NCI-H128 (cell line): ENCODE measurements around the gene L3MBTL2.

Experiments
- DNase-seq: peaks from one replicate; lab custom pipeline; 2025; ENCODE audit not compliant: unreplicated experiment; lab: John Stamatoyannopoulos, UW

Gene L3MBTL2

DNA sequence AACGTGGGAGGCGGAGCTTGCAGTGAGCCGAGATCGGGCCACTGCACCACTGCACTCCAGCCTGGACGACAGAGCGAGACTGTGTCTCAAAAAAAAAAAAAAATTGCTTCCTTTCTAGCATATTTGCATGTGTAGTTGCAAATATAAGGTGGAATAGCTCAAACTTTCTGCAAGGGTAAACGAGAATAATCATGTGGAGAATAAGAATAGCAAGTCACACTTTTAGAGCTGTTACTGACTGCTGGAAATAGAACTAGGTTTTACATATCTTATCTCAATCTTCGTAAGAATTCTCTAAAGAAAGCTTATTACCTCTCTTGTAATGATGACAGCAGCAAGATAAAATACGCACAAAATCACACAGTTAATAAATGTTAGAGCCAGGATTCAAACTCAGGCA is 1.6 kb downstream of the L3MBTL2 start:
- no peak for DNase-seq

DNA sequence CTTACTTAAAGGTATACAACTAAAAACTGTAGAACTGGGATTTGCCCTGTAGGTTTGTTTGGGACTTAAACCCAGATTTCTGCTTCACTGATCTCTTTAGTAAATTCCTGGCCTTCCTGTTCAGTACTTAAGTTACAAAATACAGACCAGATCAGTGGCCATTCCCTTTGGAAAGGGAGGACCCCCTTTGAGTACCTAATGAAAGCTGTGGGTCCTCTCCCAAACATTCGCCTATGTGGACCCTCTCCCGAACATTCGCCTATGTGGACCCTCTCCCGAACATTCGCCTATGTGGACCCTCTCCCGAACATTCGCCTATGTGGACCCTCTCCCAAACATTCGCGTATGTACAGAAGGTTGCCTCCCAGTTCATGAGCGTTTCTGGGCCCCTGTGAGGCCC is 10.3 kb downstream of the L3MBTL2 start:
- no peak for DNase-seq

DNA sequence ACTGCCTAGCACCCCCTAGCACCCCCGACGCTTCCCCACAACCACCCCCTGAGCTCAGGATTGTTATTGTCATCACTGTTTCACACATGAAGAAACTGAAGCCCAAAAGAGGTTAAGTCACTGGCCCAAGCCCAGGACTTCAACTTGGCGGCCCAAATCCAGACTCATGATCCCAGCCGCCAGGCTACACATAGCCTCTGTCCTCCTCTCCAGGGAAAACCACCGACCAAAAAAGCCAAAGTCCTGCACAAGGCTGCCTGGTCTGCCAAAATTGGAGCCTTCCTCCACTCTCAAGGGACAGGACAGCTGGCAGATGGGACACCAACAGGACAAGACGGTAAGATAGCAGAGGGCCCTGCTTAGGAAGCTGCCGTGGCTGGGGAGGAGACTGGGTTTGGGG is 10.8 kb downstream of the L3MBTL2 start:
- DNase-seq, result no peak

DNA sequence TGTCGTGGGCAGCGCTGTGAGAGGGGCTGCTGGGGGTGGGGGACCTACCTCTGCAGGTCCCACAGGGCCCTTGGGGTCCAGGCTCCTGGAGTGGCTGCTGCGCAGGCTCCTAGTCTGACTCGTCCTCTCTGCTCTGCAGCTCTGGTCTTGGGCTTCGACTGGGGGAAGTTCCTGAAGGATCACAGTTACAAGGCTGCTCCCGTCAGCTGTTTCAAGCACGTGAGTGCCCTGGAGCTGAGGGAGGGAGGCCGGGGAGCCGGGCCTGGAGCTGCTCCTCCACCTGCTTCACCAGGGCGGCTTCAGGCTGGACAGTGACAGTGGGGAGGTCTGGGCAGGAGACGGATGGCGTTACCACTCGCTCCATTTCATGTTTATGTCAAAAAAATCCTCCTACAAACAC is 11.9 kb downstream of the L3MBTL2 start:
- no peak for DNase-seq

DNA sequence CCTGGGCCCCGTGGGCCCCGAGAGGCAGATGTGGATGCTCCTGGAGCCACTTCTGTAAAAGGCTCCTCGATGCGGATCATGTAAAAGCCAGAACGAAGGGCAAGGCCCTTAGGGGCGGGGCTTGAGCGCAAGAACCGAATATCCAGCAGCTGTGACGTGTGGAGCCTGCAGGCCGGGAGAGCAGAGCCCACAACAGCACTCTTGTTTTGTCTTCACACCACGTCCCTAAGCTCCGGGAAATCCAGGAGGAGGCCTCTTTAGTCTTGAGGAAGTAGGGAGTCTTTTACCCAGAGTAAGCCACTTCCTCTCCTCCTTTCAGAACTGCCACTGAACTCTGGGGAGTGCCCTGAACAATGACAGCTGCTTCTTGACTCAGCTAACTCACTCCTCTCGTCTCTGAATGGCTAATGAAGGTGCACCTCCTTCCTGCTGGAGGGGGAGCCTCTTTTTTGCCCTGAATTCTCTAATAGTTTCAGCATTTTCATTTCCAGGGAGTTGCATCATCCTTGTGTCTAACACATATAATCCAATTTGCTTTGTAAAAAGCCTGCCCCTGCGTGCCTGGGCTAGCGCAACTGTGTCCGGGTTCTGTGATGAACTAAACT is 12.5 kb downstream of the L3MBTL2 start:
- DNase-seq, result peak; percentile 10

DNA sequence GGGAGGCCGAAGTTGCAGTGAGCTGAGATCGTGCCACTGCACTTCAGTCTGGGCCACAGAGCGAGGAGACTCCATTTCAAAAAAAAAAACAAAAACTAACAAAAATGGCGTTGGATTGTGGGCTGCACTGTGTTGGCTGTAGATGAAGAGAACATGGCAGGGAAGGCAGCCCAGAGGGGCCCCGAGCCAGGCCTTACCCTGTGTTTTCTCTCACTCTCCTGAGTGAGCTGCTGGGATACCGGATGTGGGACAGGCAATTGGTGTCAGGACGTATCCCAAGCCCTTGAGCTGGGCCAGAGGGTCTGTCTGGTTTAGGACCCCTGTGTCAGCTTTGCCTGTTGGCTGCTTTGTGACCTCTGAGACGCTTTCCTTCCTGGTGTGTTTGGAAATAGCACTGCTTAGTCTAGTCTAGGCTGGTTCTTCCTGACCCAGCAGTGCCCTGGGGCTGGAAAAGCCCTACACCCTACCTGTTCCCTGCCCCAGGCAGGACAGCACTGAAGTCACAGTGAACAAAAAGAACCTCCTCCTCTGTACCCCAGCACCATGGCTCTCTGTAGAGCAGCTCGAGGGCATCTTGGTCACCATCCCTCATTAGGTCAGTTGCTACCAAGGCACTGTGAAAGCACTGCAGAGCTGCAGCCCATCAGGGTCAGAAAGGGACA is 17.9 kb downstream of the L3MBTL2 start:
- no peak for DNase-seq

DNA sequence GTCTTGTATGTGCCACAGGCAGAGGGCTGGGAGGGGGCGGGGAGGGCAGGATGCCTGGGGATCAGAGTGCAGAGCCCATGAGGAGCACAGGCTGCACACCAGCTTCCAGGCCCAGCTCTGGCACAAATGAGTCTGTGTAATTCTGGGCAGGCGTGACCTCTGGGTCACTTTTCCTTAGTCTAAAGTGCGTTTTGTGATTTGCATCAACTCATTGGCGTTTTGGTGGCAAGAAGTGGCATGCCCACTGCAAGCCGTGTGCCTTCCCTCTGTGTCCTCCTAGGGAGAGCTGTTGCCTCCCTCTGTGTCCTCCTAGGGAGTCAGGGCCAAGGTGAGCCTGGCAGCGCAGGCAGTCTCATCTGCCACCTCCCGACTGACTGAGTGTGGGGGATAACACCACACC is 18.4 kb downstream of the L3MBTL2 start:
- DNase-seq, result no peak

DNA sequence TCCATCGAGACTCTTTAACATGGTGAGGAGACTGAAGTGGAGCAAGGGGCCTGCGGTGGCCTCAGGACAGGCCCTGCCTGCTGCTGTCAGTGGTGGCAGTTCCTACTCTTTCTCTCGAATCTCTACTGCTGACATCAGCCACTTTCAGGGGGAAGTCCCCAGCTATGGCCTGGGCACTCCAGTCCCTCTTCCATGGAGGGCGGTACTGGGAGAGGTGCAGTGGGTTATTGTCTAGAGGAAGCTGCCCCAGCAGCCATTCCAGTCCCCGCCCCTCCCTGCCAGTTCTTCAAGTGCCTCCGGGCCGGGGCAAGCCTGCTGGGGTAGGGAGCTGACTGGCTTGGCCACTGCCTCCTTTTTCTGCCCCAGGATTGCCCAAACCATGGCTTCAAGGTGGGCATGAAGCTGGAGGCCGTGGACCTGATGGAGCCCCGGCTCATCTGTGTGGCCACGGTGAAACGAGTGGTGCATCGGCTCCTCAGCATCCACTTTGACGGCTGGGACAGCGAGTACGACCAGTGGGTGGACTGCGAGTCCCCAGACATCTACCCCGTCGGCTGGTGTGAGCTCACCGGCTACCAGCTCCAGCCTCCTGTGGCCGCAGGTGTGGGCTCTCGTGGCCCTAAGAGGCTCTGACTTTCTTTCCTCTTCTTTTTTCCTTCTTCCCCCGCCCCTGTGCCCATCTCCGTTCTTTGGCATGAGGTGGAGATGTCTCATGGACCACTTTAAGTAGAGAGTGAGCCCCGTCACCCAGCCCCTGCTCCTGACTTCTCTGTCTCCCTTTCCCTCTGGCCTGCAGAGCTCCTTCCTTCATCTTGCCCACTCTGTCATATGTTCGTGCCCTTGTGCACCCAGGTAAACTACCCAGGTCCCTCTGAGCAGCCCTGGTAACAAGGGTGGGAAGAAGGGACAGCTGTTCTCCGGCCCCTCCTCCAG is 21.9 kb downstream of the L3MBTL2 start:
- no peak for DNase-seq

DNA sequence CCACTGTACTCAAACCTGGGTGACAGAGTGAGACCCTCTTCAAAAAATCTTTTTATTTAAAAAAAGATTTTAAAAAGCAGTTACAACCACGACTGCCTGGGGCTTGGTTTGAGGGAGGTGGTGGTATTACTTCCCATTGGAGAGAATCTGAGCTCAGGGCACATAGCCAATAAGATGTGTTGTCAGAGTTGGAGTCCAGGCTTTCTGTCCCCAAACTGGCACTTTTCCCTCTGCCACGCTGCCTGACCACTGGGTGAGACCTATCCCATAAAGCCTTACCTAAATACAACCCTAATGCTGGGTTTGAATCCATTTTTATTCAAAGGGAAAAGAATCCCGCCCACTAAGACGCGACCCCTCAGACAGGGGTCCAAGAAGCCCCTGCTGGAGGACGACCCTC is 24.1 kb downstream of the L3MBTL2 start:
- DNase-seq, result no peak

DNA sequence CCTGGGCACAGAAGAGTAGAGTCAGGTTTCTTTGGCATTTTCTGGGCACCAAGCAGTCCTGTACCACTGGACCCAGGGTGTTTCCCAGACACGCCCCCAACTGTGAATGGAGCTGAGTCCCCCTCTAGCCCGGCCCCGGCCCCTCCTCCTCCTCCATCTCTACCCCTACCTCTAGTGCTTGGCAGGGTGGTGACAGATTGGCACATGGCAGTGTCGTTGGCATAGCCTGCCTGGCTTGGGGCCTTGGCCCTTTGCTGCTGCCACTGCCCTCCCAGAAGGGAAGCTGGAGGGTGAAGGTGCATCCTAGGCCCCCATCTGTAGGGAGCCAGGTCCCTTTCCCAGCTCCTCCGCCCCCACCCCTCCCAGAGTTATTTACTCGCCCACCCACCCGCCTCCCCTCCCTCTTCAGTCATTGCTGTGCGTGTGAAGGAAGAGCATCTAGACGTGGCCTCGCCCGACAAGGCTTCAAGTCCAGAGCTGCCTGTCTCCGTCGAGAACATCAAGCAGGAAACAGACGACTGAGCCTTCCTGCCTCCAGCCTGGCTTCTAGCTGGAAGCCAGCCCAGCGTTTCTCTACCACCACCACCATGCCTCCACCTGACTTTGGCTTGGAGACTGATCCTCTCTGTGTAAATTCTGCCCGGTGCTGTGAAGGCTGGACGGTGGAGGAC is 24.8 kb downstream of the L3MBTL2 start:
- DNase-seq, result no peak

DNA sequence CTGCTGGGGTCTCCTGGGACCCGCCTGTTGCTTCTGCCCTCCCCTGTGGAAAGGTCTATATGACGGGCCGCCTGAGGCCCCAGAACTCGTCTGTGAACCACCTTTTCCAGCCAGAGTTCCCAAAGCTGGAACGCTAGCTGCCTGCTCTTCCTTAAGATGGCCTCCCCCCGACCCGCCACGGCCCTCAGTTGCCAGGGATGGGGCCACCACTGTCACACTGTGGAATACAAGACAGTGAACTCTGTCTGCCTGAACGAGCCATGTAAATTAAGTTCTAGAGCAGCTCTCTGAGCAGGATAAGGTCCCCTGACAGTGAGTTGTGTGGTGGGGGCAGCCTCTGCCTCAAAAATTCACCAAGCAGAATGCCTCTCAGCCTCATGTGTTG is 25.3 kb downstream of the L3MBTL2 start:
- no peak for DNase-seq

DNA sequence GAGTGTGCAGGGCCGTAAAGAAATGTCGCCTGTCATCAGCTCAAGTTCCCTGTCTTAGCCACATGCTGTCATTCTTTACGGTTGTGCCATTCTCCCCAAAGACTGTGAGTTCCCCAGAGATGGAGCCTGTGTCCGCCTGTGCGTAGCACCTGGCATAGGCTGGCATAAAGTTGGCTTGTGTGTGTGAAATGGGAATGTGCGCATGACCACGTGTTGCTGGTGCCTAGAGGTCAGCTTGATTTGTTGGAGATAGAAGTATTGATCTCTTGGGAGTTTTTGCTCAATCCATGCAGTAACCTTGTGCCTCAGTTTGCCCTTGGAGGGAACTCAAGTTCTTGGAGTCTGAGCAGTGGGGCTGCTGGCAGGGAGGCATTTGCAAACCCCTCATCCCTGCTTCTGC is 26.3 kb downstream of the L3MBTL2 start:
- no peak for DNase-seq

DNA sequence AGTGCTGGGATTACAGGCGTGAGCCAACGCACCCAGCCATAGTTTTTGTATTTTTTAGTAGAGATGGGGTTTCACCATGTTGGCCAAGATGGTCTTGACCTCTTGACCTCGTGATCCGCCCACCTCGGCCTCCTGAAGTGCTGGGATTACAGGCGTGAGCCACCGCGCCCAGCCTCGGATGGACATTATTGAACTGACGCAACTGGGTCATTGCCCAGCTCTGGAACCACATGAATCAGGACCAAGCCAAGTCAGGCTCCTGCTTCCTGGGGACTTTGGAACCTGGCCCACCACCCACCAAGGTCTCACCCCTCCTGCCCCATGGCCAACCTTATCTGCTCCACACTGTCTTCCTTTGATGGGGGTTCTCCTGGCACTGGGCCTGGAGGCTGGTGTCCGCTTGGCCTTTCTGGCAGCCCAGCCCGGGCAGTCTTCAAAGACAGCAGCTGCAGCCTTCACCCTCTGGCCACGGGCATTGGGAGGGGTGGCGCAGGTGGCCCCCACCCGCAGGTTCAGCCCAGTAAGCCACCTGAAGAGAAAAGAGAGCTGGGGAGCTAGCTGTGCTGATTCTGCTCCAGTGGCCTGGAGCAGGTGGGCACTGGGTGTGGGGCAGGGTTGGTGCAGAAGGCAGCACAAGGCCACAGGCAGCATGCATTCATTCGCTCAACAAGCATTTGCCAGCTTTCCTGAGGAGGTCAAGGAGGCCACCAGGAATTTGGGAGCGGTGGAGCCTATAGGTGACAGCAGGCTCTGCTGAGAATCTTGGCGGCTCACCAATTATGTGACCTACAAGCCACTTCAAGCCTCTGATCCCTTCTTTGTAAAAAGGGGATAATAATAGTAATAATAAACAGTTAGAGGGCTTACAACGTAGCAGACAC is 29.9 kb downstream of the L3MBTL2 start:
- DNase-seq, result no peak

DNA sequence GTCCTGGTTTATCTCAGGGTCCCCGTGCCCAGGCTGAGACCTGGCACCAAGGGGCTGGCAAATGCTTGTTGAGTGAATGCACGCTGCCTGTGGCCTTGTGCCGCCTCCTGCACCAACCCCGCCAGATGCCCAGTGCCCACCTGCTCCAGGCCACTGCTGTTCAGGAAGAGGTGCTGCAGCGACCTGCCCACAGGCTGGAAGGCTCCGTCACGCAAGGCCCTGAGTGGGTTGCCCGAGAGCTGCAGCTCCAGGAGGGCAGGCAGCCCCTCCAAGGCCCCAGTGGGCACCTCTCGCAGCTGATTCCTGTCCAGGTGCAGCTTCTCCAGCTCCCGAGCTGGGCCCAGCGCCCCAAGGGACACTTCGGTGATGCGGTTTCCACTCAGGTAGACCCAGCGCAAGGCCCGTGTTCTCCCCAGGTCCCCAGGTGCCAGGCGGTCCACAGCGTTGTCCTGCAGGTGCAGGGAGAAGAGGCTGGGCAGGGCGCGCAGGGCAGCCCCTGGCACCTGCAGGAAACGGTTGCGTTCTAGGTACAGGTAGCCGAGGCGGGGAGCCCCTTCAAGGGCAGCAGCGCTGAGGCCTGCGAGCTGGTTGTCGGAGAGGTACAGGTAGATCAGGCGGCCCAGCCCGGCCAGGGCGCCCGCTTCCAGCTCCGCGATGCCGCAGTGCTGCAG is 32.1 kb downstream of the L3MBTL2 start:
- no peak for DNase-seq

DNA sequence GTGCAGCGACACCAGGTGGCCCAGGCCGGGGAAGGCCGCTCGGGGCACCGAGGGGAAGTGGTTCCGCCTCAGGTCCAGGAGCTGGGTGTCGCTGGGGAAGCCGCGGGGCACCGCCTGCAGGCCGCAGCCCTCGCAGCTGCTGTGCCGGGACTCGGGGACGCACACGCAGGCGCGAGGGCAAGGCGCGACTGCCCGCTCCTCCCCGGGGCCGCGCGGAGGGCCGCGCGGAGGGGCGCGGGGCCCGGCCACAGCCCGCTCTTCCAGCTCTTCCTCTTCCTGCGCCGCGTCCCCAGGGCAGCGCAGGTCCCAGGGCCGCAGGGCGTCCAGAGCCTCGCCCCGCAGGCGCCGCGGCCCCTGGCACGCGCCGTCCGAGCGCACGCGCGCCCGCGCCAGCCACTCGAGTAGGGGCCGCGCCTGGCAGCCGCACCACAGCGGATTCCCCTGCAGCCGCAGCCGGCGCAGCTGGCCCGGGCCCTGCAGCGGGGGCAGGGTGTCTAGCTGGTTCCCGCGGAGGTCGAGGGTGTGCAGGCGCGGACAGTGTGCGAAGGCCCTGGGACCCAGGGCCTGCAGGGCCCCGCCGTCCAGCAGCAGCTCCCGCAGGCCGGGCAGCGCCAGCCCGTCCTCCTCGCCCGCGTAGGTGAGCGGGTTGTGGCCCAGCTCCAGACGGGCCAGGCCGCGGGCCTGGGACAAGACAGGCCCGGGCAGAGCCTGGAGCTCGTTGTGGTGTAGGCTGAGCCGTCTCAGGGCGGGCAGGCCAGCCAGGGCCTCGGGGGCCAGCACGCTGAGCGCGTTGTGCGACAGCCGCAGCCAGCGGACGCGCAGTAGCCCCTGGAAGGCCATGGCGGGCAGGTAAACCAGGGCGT is 32.8 kb downstream of the L3MBTL2 start:
- peak; percentile 52 for DNase-seq

DNA sequence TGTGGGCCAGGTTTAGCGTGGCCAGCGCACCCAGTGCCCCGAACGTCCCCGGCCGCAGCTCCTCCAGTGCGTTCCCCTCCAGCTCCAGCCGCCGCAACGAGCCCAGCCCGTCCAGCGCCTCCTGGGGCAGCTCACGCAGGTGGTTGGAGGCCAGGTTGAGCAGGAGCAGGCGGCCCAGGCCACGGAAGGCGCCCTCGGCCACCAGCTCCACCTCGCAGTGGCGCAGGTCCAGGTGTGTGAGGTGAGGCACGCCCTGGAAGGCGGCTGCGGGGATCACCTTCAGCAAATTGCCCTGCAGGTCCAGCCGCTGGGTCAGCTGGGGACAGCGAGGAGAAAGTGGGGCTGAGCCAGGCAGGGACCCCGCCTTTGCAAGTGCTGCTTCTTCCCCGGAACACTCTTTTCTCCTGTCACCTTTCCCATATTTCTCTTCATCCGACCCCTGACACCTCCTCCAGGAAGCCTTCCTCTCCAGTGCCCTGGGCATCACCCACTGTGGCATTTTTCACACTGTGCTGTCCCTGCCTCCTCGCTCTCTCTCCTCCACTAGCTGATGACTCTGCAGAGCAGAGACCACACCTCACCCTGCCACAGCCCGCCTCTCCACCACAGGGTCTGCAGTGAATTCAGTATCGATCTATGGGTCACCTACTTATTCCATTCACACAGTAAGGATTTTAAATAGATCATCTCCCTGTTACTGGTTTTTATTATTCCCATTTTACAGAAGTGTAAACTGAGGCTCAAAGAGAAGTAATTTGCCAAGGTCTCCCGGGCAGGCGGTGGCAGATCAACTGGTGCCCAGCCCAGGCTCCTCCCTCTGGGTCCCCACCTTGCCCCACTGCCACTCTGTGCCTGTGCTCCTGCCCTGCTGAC is 33.7 kb downstream of the L3MBTL2 start:
- DNase-seq, result no peak

DNA sequence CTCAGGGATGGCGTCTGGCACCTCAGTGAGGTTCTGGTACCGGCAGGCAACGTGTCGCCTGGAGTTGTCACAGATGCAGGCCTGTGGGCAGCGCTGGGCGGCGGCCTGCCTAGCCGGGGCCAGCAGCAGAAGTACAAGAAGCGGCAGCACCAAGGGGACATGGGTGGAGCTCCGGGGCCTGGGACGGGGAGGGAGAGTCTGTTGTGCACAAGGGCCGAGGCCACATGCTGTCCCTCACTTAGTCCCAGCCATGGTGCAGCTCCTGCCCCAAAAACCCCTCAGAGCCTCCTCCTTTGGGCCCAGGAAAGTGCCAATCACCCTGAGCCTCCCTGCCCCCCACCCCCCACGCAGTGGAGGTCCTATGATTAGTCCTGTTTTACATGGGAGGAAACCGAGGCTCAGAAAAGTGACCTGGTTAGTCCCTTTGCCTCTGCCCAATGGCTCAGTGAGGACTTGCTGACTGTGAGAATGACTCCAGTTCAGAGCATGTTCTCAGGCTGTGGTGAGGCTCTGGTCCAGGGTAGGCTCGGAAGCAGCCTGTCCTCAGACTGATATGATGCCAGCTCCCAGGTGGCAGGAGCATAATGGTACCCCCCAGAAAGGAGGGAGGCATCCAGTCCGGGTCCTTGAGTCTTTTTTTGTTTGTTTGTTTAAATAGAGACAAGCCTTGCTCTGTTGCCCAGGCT is 34.5 kb downstream of the L3MBTL2 start:
- no peak for DNase-seq
